AG04449 (cell line): Measurements from ENCODE around the gene FRMD4A.

Experiments used
- CTCF ChIA-PET: fragments of 350-600 bp; formaldehyde crosslinking; extraction: SDS; loops from one replicate; lab custom pipeline; 2021; ENCODE audit warnings: antibody characterized with exemption; lab: Yijun Ruan, JAX
- POLR2A ChIA-PET: fragments of 400-600, 350-600 bp; formaldehyde crosslinking; extraction: SDS; loops from one replicate; lab custom pipeline; 2020; ENCODE audit warnings: antibody characterized with exemption, inconsistent platforms; lab: Yijun Ruan, JAX
- DNase-seq: peaks from one replicate; pipeline ENCODE4 v3.0.0-alpha.2; 2010; ENCODE audit warnings: low read depth, low spot score
- H3K4me3 ChIP-seq: 2 replicates; pipeline ENCODE4 v1.5.1; 2011; ENCODE audit warnings: low read depth, mild to moderate bottlenecking, control low read depth, low read length
- TF ChIP-seq, protein P1 (sequence below): IDR thresholded peaks from one replicate; pipeline ENCODE4 v1.5.1; 2011; ENCODE audit warnings: mild to moderate bottlenecking, moderate library complexity, low read length, control low read depth, inconsistent platforms; ENCODE audit not compliant: insufficient read depth; ENCODE audit errors: missing control alignments

The FRMD4A gene

DNA sequence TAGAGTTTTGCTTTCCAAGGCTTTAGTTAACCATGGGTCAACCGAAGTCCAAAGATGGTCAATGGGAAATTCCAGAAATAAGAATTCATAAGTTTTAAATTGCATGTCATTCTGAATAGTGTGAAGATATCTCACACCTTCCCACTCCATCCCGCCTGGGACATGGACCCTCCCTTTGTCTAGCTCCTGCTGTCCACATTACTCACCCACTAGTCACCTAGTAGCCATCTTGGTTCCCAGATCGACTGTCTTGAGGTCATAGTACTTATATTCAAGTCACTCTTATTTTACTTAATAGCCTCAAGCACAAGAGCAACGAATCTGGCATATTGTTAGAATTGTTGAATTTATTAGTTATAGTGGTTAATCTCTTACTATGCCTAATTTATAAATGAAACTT, 377.4 kb downstream of the FRMD4A start:
- DNase-seq = no peak
- POLR2A ChIA-PET = no interaction called here
- CTCF ChIA-PET = no interaction called here

DNA sequence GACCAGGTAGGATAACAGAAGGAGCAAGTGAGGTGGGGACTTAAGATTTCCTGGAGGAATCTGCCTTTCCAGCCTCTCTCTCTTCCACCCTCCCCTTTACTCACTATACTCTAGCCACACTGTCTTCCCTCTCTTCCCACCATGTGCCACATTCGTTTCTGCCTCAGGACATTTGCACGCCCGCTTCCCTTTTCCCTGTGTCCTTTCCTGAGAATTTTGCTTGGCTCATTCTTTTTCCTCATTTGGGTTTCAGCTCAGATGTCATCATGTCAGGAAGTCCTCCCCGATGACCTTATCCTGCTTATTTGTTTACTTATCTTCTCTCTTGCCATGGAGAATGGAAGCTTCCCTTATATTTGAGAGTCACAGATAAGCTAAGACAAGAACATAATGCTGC, 380.2 kb downstream of the FRMD4A start:
- POLR2A ChIA-PET = interaction anchor here (1.3 kb wide), 1 partner anchor 68 kb away, joined by 4 read pairs; no protein-coding TSS in a partner anchor
- CTCF ChIA-PET = interaction anchor here (0.9 to 1.6 kb wide), 2 partner anchors 10 to 11 kb away, joined by 3 to 6 read pairs; no protein-coding TSS in a partner anchor
- TF ChIP-seq, protein P1, sequence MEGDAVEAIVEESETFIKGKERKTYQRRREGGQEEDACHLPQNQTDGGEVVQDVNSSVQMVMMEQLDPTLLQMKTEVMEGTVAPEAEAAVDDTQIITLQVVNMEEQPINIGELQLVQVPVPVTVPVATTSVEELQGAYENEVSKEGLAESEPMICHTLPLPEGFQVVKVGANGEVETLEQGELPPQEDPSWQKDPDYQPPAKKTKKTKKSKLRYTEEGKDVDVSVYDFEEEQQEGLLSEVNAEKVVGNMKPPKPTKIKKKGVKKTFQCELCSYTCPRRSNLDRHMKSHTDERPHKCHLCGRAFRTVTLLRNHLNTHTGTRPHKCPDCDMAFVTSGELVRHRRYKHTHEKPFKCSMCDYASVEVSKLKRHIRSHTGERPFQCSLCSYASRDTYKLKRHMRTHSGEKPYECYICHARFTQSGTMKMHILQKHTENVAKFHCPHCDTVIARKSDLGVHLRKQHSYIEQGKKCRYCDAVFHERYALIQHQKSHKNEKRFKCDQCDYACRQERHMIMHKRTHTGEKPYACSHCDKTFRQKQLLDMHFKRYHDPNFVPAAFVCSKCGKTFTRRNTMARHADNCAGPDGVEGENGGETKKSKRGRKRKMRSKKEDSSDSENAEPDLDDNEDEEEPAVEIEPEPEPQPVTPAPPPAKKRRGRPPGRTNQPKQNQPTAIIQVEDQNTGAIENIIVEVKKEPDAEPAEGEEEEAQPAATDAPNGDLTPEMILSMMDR = no peak
- DNase-seq = no peak
- H3K4me3 ChIP-seq = no peak overlapping the region

More for the DNA sequence above, 377.4 kb downstream of the FRMD4A start:
- no peak overlapping the region for H3K4me3 ChIP-seq
- TF ChIP-seq, protein P1 = no peak

DNA sequence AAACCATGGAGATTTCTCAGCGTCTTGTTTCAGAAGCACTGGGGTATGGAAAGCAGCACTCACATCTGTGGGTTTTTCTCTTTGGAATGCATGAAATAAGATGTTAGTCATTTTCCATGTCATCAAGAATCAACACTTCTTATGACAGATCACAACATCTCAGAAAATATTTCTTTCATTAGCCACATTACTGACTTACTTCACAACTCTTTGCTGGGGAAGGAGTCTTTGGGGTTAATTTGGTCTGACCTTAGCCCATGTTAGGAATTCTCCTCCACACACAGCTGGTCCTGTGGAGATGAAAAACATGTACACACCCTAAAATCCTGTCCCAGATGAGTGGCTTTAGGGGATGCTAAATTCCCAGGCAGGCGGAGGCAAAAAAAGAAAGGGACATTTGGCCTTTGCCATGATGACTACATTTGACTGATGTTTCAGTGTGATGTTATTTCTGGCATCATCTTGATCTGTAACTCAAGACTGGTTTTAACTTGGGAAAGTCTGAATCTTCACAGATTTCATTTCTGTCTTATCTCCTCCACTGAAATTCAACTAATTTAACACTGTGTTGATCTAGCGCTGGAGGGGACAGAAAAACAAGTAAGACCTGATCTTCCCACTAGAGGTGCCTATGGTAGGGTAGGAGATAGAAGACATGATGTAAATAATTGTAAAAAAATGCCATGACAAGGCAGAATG, 380.7 kb downstream of the FRMD4A start:
- ChIA-PET CTCF (interaction anchor here (1.1 to 1.6 kb wide), 4 partner anchors 10 to 144 kb away, joined by 4 to 6 read pairs (median 4); no protein-coding TSS in a partner anchor), POLR2A (interaction anchor here (0.7 to 1.3 kb wide), 2 partner anchors 11 to 68 kb away, joined by 4 read pairs; no protein-coding TSS in a partner anchor)
- no peak overlapping the region for H3K4me3 ChIP-seq
- peak; percentile 89 for DNase-seq
- TF ChIP-seq, protein P1 = no peak

DNA sequence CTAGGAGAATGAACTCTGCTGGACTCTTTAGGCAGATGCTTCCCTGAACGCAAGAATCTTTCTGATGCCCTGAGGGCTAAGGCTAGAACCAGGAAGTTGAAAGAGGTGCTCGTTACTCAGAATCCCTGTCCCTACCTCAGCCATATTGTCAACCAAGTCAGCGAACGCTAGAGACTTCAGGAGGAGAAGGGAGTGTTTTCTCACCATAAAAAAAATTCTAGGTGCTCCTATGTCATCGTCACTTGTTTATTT, 384.6 kb downstream of the FRMD4A start:
- DNase-seq = no peak
- CTCF ChIA-PET = interaction anchor here (1.9 kb wide), 1 partner anchor 10 kb away, joined by 6 read pairs; no protein-coding TSS in a partner anchor
- H3K4me3 ChIP-seq = no peak overlapping the region
- POLR2A ChIA-PET = no interaction called here
- TF ChIP-seq, protein P1 = no peak

GRCh38 chr10:13945390-13946208, 385.1 kb downstream of the FRMD4A start:
- TF ChIP-seq, protein P1 = no peak
- CTCF ChIA-PET = interaction anchor here (0.9 to 1.9 kb wide), 3 partner anchors 8 to 16 kb away, joined by 3 to 6 read pairs (median 3); no protein-coding TSS in a partner anchor
- DNase-seq = no peak
- H3K4me3 ChIP-seq = no peak overlapping the region
- POLR2A ChIA-PET = no interaction called here

- POLR2A ChIA-PET = no interaction called here
- CTCF ChIA-PET = interaction anchor here (1.2 to 1.9 kb wide), 2 partner anchors 11 to 16 kb away, joined by 3 to 6 read pairs; no protein-coding TSS in a partner anchor
- TF ChIP-seq, protein P1 = no peak
- no peak for DNase-seq
- no peak overlapping the region for H3K4me3 ChIP-seq
Observed at GRCh38 chr10:13944823-13945222, 385.9 kb downstream of the FRMD4A start.
